Activated naive CD4-positive, alpha-beta T cell treated with anti-CD3 and anti-CD28 coated beads for 36 hours (primary cell): ENCODE measurements around the gene GRPEL1. TPM values are rescaled to one million over a fixed set of nuclear protein-coding genes. Genes with fewer than 3 reads are reported as not detected.
A peak's percentile ranks its signal among the peaks of the same experiment; 100 is the strongest.

ENCODE experiments used
- CTCF ChIA-PET: fragments of 350-600 bp; sonication (Branson Sonifier 250); formaldehyde crosslinking; loops from one replicate; lab custom pipeline; 2021; ENCODE audit warnings: antibody characterized with exemption; lab: Charles Lee
- DNase-seq: peaks from one replicate; pipeline ENCODE4 v3.0.0-alpha.2; 2020
- H3K27ac Mint-ChIP-seq: one replicate; pipeline ENCODE4 v1.8.0; 2021; ENCODE audit warnings: mild to moderate bottlenecking, mixed read lengths
- H3K27me3 Mint-ChIP-seq: one replicate; pipeline ENCODE4 v1.8.0; 2021; ENCODE audit warnings: low read depth, mixed read lengths
- H3K36me3 Mint-ChIP-seq: one replicate; pipeline ENCODE4 v1.8.0; 2021; ENCODE audit warnings: low read depth, mixed read lengths
- H3K4me1 Mint-ChIP-seq: one replicate; pipeline ENCODE4 v1.8.0; 2021; ENCODE audit warnings: low read depth, mixed read lengths
- H3K4me3 Mint-ChIP-seq: one replicate; pipeline ENCODE4 v1.8.0; 2021; ENCODE audit warnings: mild to moderate bottlenecking, moderate library complexity, mixed read lengths
- H3K9me3 Mint-ChIP-seq: one replicate; pipeline ENCODE4 v1.8.0; 2021; ENCODE audit warnings: mixed read lengths
- intact Hi-C: fragments of 100-400 bp; cut with micrococcal nuclease; formaldehyde crosslinking; loops from one replicate; pipeline ENCODE4 v1.15.1; 2023
- total RNA-seq, 2 experiments: library from RNA; stranded (reverse); gene quantifications; one replicate each; pipeline ENCODE4 v1.2.3, GENCODE V29; 2021

Gene GRPEL1
- total RNA-seq, 2 experiments from 2014 or later, result 53.7 to 53.9 TPM

DNA sequence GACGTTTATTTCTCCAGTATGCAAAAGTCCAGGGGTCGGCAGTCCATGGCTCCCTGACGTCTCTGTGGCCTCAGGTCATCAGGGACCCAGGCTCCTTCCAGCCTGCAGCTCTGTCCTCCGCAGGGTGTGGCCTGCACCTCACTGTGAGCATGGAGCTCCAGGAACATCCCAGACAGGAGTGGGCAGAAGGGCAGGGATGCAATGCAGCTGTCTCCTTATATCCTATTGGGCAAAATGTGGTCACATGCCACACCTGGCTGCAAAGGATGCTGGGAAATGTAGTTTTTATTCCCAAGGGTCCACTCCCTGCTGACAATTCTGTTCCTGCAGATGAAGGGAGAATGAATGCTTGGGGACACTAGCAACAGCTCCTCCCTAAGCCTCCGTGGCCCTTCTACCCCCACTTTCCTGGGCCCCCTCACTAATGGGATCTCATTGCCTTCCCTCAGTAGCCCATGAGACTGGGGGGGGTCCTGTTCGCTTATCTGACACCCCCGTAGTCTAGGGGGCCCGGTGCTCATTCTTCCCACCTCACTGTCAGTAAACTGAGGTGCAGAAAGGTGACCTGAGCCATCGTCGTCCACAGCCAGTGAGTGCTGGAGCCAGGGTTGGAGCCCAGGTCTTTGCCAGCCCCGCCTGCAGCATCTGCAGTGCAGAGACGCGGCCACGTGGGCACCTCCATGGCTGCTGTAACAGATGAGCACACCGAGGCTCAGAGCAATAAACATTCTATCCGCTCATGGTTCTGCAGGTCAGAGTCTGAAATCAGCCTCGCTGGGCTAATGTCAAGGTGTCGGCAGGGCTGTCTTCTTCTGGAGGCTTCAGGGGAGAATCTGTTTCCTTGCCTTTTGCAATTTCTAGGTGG lies 5.9 kb upstream of the GRPEL1 start:
- H3K27ac Mint-ChIP-seq, result no peak overlapping the region

DNA sequence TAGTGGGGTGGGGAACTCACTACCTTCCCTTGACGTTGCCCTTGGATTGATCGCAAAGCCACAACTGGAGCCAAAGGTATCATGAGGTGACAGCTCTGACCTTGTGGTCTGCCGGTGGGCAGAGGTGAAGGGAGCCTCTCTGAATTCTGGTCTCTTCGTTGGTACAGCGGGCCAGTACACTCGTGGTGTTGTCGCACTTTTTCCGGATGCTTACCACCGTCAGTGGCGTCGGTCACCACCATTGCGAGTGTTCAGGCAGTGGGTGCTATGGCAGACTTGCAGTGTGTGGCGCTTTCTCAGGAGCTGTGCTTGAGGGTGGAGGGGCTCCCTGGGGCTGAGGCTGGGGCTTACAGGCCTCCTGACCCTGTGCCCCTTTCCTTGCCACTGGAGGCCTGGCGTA lies 5.2 kb upstream of the GRPEL1 start:
- Mint-ChIP-seq H3K9me3 (no peaks in the 10 kb centered on the region), H3K4me3 (no peak overlapping the region), H3K27ac (no peak overlapping the region), H3K36me3 (no peaks in the 10 kb centered on the region), H3K4me1 (peaks cover 14% of the 10 kb centered on the region), H3K27me3 (no peaks in the 10 kb centered on the region)
- no peak for DNase-seq
- intact Hi-C loops, result no loop called here
- CTCF ChIA-PET, result interaction anchor here (0.6 to 12.8 kb wide), 4 partner anchors 29 to 356 kb away, joined by 3 to 155 read pairs (median 3); partner anchors contain the start of gene TADA2B

More for the DNA sequence above, 5.9 kb upstream of the GRPEL1 start:
- H3K4me3 Mint-ChIP-seq, result no peak overlapping the region
- intact Hi-C loops, result no loop called here
- CTCF ChIA-PET, result interaction anchor here (0.6 to 12.8 kb wide), 2 partner anchors 30 to 357 kb away, joined by 3 to 155 read pairs; partner anchors contain the start of gene TADA2B
- no peaks in the 10 kb centered on the region for H3K27me3 Mint-ChIP-seq
- peak; percentile 34 for DNase-seq
- H3K4me1 Mint-ChIP-seq, result peaks cover 11% of the 10 kb centered on the region
- H3K9me3 Mint-ChIP-seq, result no peaks in the 10 kb centered on the region
- H3K36me3 Mint-ChIP-seq, result no peaks in the 10 kb centered on the region

DNA sequence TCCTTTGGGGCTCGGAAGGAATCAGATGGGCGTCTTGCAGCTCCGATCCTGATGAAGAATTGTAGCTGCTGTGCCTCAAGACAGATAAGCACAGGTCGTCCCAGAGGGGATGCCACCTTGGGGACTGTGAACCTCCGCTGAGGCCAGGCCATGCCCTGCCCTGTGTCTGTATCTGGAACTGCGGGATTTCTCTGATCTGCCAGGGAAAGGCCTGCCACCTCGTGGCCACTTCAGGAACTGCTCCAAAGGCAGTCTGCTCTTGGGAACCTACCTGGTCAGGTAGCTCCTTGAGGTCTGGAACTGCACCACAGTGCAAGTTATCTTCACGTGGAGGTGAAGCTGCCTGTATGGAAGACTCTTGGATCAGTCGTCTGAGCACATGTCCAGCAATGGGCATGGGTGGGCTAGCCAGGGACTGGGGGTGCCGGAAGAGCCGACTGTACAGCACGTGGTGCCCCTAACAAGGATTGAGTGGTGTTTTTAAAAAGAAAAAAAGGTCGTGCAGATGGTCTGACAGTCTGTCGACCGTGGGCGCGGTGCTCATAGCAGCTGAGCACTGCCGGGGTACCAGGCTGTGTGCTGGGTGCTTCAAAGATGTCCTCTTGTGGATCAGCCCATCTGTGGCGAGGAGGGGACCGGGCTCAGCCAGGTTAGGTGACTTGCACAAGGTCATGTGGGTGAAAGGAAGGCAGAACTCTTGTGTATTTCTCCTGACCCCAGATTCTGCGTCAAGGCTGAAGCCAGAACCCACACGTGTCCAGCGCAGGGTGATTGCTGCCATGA lies 3.1 kb upstream of the GRPEL1 start:
- Mint-ChIP-seq H3K27me3 (no peaks in the 10 kb centered on the region), H3K4me1 (peaks cover 26% of the 10 kb centered on the region), H3K4me3 (no peak overlapping the region), H3K36me3 (peaks cover 8% of the 10 kb centered on the region), H3K9me3 (no peaks in the 10 kb centered on the region), H3K27ac (no peak overlapping the region)
- intact Hi-C loops, result loop anchor here (1.0 kb wide), 2 partner anchors 179 to 351 kb away; no protein-coding TSS in a partner anchor
- CTCF ChIA-PET, result interaction anchor here (0.6 to 12.8 kb wide), 32 partner anchors 9 to 414 kb away, joined by 3 to 155 read pairs (median 4); partner anchors contain the start of genes TADA2B and TBC1D14
- peak; percentile 93 for DNase-seq

DNA sequence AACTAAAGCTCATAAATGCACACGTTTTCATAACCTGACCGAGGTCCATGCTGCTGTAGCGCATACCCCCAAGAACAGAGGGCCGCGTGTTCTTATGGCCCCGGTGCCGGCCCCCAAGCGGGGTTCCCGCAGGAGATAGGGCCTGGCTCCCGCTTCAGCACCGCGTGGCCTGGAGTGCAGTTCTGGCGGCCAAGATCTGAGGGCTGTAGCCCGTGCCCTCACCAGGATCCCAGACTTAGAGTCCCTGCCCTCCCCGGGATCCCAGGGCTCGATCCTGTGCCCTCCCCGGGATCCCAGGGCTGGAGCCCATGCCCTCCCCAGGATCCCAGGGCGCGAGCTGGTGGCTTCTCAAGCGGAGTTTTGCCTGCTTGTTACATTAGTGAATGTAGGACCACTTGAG lies 1.0 kb upstream of the GRPEL1 start:
- intact Hi-C loops, result loop anchor here (1.0 kb wide), 10 partner anchors 26 to 494 kb away; partner anchors contain the start of genes BLOC1S4, MAN2B2, TADA2B and TBC1D14
- CTCF ChIA-PET, result interaction anchor here (0.6 to 12.8 kb wide), 14 partner anchors 9 to 495 kb away, joined by 3 to 155 read pairs (median 6); partner anchors contain the start of genes TADA2B and TBC1D14
- Mint-ChIP-seq H3K36me3 (peaks cover 19% of the 10 kb centered on the region), H3K27me3 (no peaks in the 10 kb centered on the region), H3K27ac (peak overlapping the region; percentile 89), H3K4me1 (peaks cover 37% of the 10 kb centered on the region), H3K4me3 (peak overlapping the region; percentile 96), H3K9me3 (no peaks in the 10 kb centered on the region)
- peak; percentile 21 for DNase-seq

DNA sequence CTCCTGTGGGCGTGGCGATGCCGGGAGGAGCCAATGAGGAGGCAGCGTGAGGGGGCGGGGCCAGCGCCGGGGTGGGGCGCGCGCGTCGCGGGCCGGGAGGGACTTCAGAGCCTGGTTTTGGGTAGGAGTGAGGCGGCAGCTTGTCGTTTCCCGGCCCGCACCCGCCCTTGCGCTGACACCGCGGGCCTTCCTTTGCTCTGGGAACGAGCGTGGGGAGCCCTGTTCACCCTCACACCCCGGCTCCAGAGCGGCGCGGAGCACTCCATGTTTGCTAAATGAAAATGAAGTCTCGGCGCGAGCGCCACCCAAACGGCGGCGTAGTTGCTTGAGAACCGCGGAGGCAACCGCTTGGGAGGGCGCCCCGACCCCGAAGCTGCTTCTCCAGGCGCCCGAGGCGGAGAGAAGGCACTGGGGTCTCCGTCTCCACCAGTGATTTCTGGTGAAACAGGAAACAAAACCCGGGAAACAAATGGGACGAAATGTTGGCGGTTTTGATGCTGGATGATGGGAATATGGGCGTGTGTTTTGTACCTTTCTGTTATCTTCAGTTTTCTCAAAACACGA lies 497 bp upstream of the GRPEL1 start:
- H3K4me3 Mint-ChIP-seq, result peak overlapping the region; percentile 96
- no peak for DNase-seq
- H3K36me3 Mint-ChIP-seq, result peaks cover 21% of the 10 kb centered on the region
- H3K27ac Mint-ChIP-seq, result peak overlapping the region; percentile 89
- H3K4me1 Mint-ChIP-seq, result peaks cover 39% of the 10 kb centered on the region
- CTCF ChIA-PET, result interaction anchor here (1.2 to 12.8 kb wide), 8 partner anchors 15 to 168 kb away, joined by 4 to 155 read pairs (median 24); partner anchors contain the start of genes TADA2B and TBC1D14
- no peaks in the 10 kb centered on the region for H3K9me3 Mint-ChIP-seq
- H3K27me3 Mint-ChIP-seq, result no peaks in the 10 kb centered on the region
- intact Hi-C loops, result loop anchor here (1.0 kb wide), 10 partner anchors 25 to 493 kb away; partner anchors contain the start of genes BLOC1S4, MAN2B2, TADA2B and TBC1D14

DNA sequence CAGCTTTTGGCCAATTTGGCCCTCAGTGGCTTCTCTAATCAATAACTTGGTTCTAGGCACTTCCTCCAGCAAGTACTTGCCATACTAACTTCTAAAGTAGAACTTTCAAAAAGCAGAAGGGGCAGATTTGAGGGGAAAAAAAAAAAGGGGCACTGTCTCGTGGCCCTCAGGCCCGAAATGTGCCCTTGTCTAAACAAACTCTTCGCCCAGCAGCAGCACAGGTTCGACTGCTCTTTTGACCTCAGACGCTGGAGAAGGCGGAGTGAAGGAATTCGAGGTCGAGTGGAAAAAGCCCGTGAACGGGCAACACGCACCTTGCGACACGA lies 775 bp downstream of the GRPEL1 start:
- peak overlapping the region; percentile 87 for H3K27ac Mint-ChIP-seq
- CTCF ChIA-PET, result interaction anchor here (0.7 to 12.8 kb wide), 7 partner anchors 10 to 365 kb away, joined by 3 to 155 read pairs (median 3); partner anchors contain the start of gene TADA2B
- peaks cover 29% of the 10 kb centered on the region for H3K36me3 Mint-ChIP-seq
- intact Hi-C loops, result no loop called here
- no peaks in the 10 kb centered on the region for H3K9me3 Mint-ChIP-seq
- H3K4me3 Mint-ChIP-seq, result peak overlapping the region; percentile 96
- no peak for DNase-seq
- H3K4me1 Mint-ChIP-seq, result peaks cover 39% of the 10 kb centered on the region
- H3K27me3 Mint-ChIP-seq, result no peaks in the 10 kb centered on the region

DNA sequence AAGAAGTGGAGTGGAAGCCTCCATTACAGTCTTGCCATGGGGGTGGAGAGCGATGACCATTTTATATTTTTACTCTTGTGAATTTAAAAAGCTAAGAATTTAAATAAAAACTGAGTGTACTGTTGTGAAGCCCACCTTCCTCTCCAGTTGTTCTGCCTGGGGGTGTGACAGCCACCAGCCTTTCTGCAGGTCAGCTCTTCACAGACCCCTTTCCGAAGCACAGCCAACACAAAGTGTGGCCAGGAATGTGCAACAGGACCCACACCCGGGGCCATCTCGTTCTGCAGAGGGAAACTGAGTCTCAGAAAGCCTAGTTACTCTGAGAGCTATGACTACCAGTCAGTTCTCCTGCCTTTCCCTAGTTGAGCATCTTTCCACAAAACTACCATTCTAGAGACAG lies 1.4 kb downstream of the GRPEL1 start:
- no peaks in the 10 kb centered on the region for H3K27me3 Mint-ChIP-seq
- H3K4me3 Mint-ChIP-seq, result peak overlapping the region; percentile 96
- H3K4me1 Mint-ChIP-seq, result peaks cover 39% of the 10 kb centered on the region
- CTCF ChIA-PET, result interaction anchor here (0.7 to 12.8 kb wide), 8 partner anchors 9 to 365 kb away, joined by 3 to 155 read pairs (median 3); partner anchors contain the start of gene TADA2B
- no peak for DNase-seq
- H3K36me3 Mint-ChIP-seq, result peaks cover 32% of the 10 kb centered on the region
- intact Hi-C loops, result no loop called here
- no peaks in the 10 kb centered on the region for H3K9me3 Mint-ChIP-seq
- H3K27ac Mint-ChIP-seq, result peak overlapping the region; percentile 87

DNA sequence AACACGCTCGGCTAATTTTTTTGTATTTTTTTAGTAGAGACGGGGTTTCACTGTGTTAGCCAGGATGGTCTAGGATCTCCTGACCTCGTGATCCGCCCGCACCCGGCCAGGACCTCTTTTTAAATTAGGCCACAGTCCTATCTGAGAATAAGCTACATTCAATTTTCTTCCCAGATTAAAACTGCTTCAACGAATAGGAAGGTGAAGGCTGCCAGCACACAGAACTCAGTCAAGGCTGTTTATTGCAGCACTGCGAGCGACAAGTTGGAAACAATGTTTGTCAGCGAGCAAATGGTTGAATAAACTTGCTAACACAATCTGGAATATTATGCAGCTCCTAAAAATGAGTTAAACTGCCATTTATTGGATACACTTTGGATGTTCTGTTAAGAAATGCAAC lies 1.9 kb downstream of the GRPEL1 start:
- Mint-ChIP-seq H3K9me3 (no peaks in the 10 kb centered on the region), H3K36me3 (peaks cover 37% of the 10 kb centered on the region), H3K4me1 (peaks cover 39% of the 10 kb centered on the region), H3K27ac (no peak overlapping the region), H3K4me3 (peak overlapping the region; percentile 96), H3K27me3 (no peaks in the 10 kb centered on the region)
- CTCF ChIA-PET, result interaction anchor here (0.7 to 12.8 kb wide), 6 partner anchors 9 to 92 kb away, joined by 3 to 155 read pairs (median 4); partner anchors contain the start of gene TADA2B
- no peak for DNase-seq
- intact Hi-C loops, result no loop called here

DNA sequence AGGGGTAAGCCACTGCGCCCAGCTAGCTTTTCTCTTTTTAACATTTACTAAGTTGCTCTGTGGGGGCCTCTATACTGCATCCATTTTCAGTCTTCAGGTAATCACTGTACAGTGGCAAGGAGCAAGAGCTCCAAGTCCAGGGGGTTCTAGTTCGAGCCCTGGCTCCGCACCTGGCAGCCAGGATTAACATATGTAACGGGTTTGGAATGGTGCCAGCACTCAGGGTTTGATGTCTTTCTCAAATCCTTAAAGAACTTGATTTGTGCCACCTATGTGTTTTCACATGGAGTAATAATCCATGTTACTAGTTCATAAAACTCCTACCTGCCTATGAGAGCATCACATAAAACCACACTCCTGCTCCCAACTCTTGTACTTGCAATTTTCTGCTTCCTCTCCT lies 4.5 kb downstream of the GRPEL1 start:
- CTCF ChIA-PET, result interaction anchor here (1.2 to 12.8 kb wide), 2 partner anchors 14 to 20 kb away, joined by 3 to 155 read pairs; partner anchors contain the start of gene TADA2B
- no peak overlapping the region for H3K4me3 Mint-ChIP-seq
- H3K27ac Mint-ChIP-seq, result peak overlapping the region; percentile 2
- no peak for DNase-seq
- no peaks in the 10 kb centered on the region for H3K9me3 Mint-ChIP-seq
- peaks cover 32% of the 10 kb centered on the region for H3K4me1 Mint-ChIP-seq
- intact Hi-C loops, result no loop called here
- no peaks in the 10 kb centered on the region for H3K27me3 Mint-ChIP-seq
- peaks cover 47% of the 10 kb centered on the region for H3K36me3 Mint-ChIP-seq

DNA sequence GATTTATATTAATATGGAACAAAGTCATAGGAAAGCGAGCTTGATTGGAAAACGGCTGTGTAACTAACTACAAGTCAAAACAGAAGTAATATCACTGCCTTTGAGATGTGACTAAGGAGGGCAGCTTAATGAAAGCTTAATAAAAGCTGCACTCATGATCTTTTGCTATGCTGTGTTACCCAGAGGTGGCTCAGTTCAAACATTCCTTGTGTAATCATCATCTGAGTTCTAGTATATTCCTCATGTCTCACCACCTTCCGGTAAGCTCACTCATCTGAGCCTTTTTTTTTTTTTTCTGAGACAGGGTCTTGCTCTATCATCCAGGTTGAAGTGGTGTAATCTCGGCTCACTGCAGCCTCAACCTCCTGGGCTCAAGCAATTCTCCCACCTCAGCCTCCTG lies 5.0 kb downstream of the GRPEL1 start:
- DNase-seq, result no peak
- no peak overlapping the region for H3K4me3 Mint-ChIP-seq
- CTCF ChIA-PET, result interaction anchor here (1.2 to 12.8 kb wide), 3 partner anchors 8 to 19 kb away, joined by 3 to 155 read pairs (median 18); partner anchors contain the start of gene TADA2B
- H3K4me1 Mint-ChIP-seq, result peaks cover 34% of the 10 kb centered on the region
- no peaks in the 10 kb centered on the region for H3K9me3 Mint-ChIP-seq
- intact Hi-C loops, result no loop called here
- peaks cover 48% of the 10 kb centered on the region for H3K36me3 Mint-ChIP-seq
- peak overlapping the region; percentile 13 for H3K27ac Mint-ChIP-seq
- H3K27me3 Mint-ChIP-seq, result no peaks in the 10 kb centered on the region

DNA sequence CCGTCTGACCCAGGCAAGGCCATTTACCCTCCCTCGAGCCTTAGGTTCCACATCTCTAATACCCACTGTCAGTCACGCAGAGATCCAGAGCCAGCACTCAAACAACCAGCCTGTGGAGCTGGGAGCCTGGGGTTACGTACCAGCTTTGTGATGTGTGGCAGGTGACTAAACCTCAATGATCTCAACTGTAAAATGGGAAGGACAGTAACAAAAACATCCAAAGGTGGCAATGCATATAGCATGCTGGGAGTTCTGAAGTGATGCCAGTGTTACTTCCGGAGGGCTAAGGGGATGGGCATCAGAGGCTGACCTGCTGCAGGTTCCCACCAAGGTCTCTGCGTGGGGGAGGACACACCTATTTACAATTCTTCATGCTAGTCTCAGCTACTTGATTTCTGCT lies 6.0 kb downstream of the GRPEL1 start:
- CTCF ChIA-PET, result interaction anchor here (0.6 to 12.8 kb wide), 4 partner anchors 9 to 740 kb away, joined by 3 to 155 read pairs (median 12); partner anchors contain the start of gene TADA2B
- intact Hi-C loops, result no loop called here
- no peak overlapping the region for H3K27ac Mint-ChIP-seq

More for the DNA sequence above, 6.0 kb downstream of the GRPEL1 start:
- DNase-seq, result no peak
- H3K4me3 Mint-ChIP-seq, result no peak overlapping the region
- peaks cover 46% of the 10 kb centered on the region for H3K36me3 Mint-ChIP-seq
- peaks cover 31% of the 10 kb centered on the region for H3K4me1 Mint-ChIP-seq
- H3K27me3 Mint-ChIP-seq, result no peaks in the 10 kb centered on the region
- H3K9me3 Mint-ChIP-seq, result no peaks in the 10 kb centered on the region
